CD4-positive, CD25-positive, alpha-beta regulatory T cell (primary cell): ENCODE results near the gene FAF1. TPM values are rescaled to one million over a fixed set of nuclear protein-coding genes. Genes with fewer than 3 reads are reported as not detected.

Experiments
- ATAC-seq, 2 donors: fragments of 150-1000 bp; cut with Tn5 transposase; one replicate each; pipeline ENCODE4 v1.10.0; 2021; ENCODE audit warnings: low read depth in 2 of 2, moderate number of reproducible peaks in 2 of 2, moderate library complexity in 1 of 2
- DNase-seq, 3 donors: peaks; one replicate each; pipeline versions ENCODE4 v3.0.0 to v3.0.0-alpha.2; 2012 to 2022; ENCODE audit warnings: mixed read lengths in 1 of 3
- H3K27ac ChIP-seq: one replicate; pipeline ENCODE4 v1.7.0; 2013; ENCODE audit warnings: mild to moderate bottlenecking, low read length; ENCODE audit not compliant: insufficient read depth, poor library complexity, severe bottlenecking
- H3K27me3 ChIP-seq: one replicate; pipeline ENCODE4 v1.7.0; 2013; ENCODE audit warnings: low read length; ENCODE audit not compliant: control insufficient read depth, insufficient read depth
- H3K36me3 ChIP-seq: one replicate; pipeline ENCODE4 v1.7.0; 2013; ENCODE audit warnings: mild to moderate bottlenecking, low read length, moderate library complexity; ENCODE audit not compliant: control insufficient read depth, insufficient read depth
- H3K4me1 ChIP-seq: 2 replicates; pipeline ENCODE4 v1.7.0; 2013; ENCODE audit warnings: mild to moderate bottlenecking, low read length; ENCODE audit not compliant: insufficient read depth, control insufficient read depth, poor library complexity, severe bottlenecking
- H3K4me3 ChIP-seq: one replicate; pipeline ENCODE4 v1.7.0; 2013; ENCODE audit warnings: low read depth, mild to moderate bottlenecking, low read length, moderate library complexity
- H3K9me3 ChIP-seq, 2 experiments: 1 replicate in 1 of 2; 2 replicates in 1 of 2; pipeline ENCODE4 v1.7.0; 2013; ENCODE audit warnings: low read length in 2 of 2, mild to moderate bottlenecking in 1 of 2, moderate library complexity in 1 of 2; ENCODE audit not compliant: control insufficient read depth in 2 of 2
- H3K27ac Mint-ChIP-seq, 3 donors: one replicate each; pipeline ENCODE4 v1.8.0; 2020 to 2022; ENCODE audit warnings: mild to moderate bottlenecking in 3 of 3, mixed read lengths in 3 of 3, moderate library complexity in 2 of 3
- H3K27me3 Mint-ChIP-seq: one replicate; pipeline ENCODE4 v1.8.0; 2022; ENCODE audit warnings: mild to moderate bottlenecking, mixed read lengths
- H3K36me3 Mint-ChIP-seq: one replicate; pipeline ENCODE4 v1.8.0; 2020; ENCODE audit warnings: mixed read lengths
- H3K4me1 Mint-ChIP-seq, 4 donors: one replicate each; pipeline ENCODE4 v1.8.0; 2020 to 2022; ENCODE audit warnings: mixed read lengths in 4 of 4, mild to moderate bottlenecking in 1 of 4
- H3K4me3 Mint-ChIP-seq, 4 donors: one replicate each; pipeline ENCODE4 v1.8.0; 2020 to 2022; ENCODE audit warnings: mild to moderate bottlenecking in 4 of 4, mixed read lengths in 4 of 4, moderate library complexity in 3 of 4
- H3K9me3 Mint-ChIP-seq, 7 donors: one replicate each; pipeline ENCODE4 v1.8.0; 2020 to 2022; ENCODE audit warnings: mixed read lengths in 7 of 7, mild to moderate bottlenecking in 3 of 7, moderate library complexity in 2 of 7
- polyA plus RNA-seq, 4 donors: library from polyadenylated mRNA; unstranded; fragments of 300-500 nt; fragmentation: Illumina TruSeq; gene quantifications; one replicate each; pipeline ENCODE4 v1.2.3, GENCODE V29; 2021
- total RNA-seq: library from RNA; stranded (reverse); gene quantifications from one replicate; pipeline ENCODE4 v1.2.3, GENCODE V29; 2022

The FAF1 gene
- total and polyA plus RNA-seq, 5 donors from 2014 or later = 28.9 to 58.2 (median 54.3) TPM

- H3K4me1 Mint-ChIP-seq = peaks cover 0 to 54% (median 32%) of the 10 kb centered on the region in 4 donors
- peaks cover 84% of the 10 kb centered on the region for H3K27me3 Mint-ChIP-seq
- peaks cover 0 to 6% (median under 1%) of the 10 kb centered on the region in 7 donors for H3K9me3 Mint-ChIP-seq
- Histone ChIP-seq H3K36me3 (no peaks in the 10 kb centered on the region), H3K27me3 (peaks cover 22% of the 10 kb centered on the region), H3K4me1 (peaks cover 30% of the 10 kb centered on the region), H3K4me3 (no peak overlapping the region), H3K9me3 (no peaks in the 10 kb centered on the region), H3K27ac (no peak overlapping the region)
- no peak overlapping the region for H3K27ac Mint-ChIP-seq
- H3K4me3 Mint-ChIP-seq = peak overlapping the region; percentile 50 to 80 (median 55)
- DNase-seq = no peak
- H3K36me3 Mint-ChIP-seq = no peaks in the 10 kb centered on the region
- ATAC-seq = no peak
These were observed 540.7 kb downstream of the FAF1 start for GRCh38 chr1:50419192-50419906.

DNA sequence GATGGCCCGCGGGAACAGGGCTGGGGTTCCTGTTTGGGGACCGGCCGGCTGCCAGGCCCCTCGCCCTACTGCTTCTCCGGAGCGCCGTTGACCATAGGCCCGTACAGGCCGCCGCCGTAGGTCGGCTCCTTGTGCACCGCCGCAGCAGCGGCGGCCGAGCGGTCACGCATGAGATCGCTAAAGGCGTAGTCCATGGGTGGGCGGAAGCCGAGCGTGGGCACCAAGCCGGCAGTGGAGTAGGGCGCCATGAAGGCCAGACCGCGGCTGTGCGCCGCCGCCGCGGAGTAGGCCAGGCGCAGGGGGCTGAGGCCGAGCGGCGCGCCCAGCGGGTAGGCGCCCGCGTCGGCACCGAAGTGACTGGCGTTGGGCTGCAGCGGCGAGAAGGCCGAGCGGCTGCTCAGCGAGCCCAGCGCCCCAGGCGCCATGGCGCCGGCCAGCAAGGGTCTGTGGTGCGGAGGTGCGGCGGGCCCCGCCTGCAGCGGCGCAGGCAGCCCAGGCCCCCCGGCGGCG is 541.4 kb downstream of the FAF1 start:
- Histone ChIP-seq H3K4me1 (peaks cover 23% of the 10 kb centered on the region), H3K27me3 (peaks cover 25% of the 10 kb centered on the region), H3K4me3 (no peak overlapping the region), H3K9me3 (no peaks in the 10 kb centered on the region), H3K27ac (no peak overlapping the region), H3K36me3 (no peaks in the 10 kb centered on the region)
- Mint-ChIP-seq H3K4me1 (peaks cover 0 to 48% (median 26%) of the 10 kb centered on the region in 4 donors), H3K36me3 (no peaks in the 10 kb centered on the region), H3K27me3 (peaks cover 84% of the 10 kb centered on the region), H3K4me3 (no peak overlapping the region), H3K9me3 (peaks cover 0 to 5% (median 2%) of the 10 kb centered on the region in 7 donors), H3K27ac (no peak overlapping the region)
- no peak for DNase-seq
- no peak for ATAC-seq

GRCh38 chr1:50417946-50418599 is 542.0 kb downstream of the FAF1 start:
- Histone ChIP-seq H3K4me1 (peaks cover 17% of the 10 kb centered on the region), H3K4me3 (no peak overlapping the region), H3K27me3 (peaks cover 25% of the 10 kb centered on the region), H3K9me3 (no peaks in the 10 kb centered on the region), H3K36me3 (no peaks in the 10 kb centered on the region), H3K27ac (no peak overlapping the region)
- ATAC-seq = no peak
- peaks cover 0 to 8% (median 2%) of the 10 kb centered on the region in 7 donors for H3K9me3 Mint-ChIP-seq
- DNase-seq = no peak
- H3K36me3 Mint-ChIP-seq = no peaks in the 10 kb centered on the region
- peaks cover 84% of the 10 kb centered on the region for H3K27me3 Mint-ChIP-seq
- peak overlapping the region in 3 of 4 donors; percentile 11 to 38 (median 35) for H3K4me3 Mint-ChIP-seq
- no peak overlapping the region for H3K27ac Mint-ChIP-seq
- peaks cover 0 to 44% (median 24%) of the 10 kb centered on the region in 4 donors for H3K4me1 Mint-ChIP-seq

DNA sequence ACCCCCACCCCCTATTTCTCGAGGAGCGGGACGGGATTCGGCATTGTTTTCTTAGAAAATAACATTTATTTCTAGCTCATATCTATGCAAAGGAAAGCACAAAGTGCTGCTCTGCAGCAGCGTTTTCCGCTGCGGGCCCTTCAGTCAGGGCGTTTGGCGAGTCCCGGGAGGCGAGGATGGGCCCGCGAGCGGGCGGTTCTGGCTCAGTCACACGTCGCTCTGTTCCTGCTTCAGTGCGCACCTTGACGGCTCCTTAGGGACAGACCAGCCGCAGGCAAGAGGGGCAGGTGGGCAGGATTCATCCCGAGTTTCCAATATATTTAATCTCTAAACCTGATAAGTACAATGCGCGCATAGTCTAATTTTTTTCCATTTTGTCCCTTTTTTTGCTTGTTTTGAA is 542.6 kb downstream of the FAF1 start:
- peaks cover 16% of the 10 kb centered on the region for H3K4me1 ChIP-seq
- H3K36me3 ChIP-seq = no peaks in the 10 kb centered on the region
- H3K4me3 Mint-ChIP-seq = peak overlapping the region in 1 of 4 donors; percentile 38
- peaks cover 0 to 8% (median 3%) of the 10 kb centered on the region in 7 donors for H3K9me3 Mint-ChIP-seq
- H3K36me3 Mint-ChIP-seq = no peaks in the 10 kb centered on the region
- no peaks in the 10 kb centered on the region for H3K9me3 ChIP-seq
- peaks cover 0 to 38% (median 21%) of the 10 kb centered on the region in 4 donors for H3K4me1 Mint-ChIP-seq
- peaks cover 25% of the 10 kb centered on the region for H3K27me3 ChIP-seq
- ATAC-seq (no peak), DNase-seq (no peak)
- H3K27ac Mint-ChIP-seq = no peak overlapping the region
- H3K27me3 Mint-ChIP-seq = peaks cover 84% of the 10 kb centered on the region
- no peak overlapping the region for H3K4me3 ChIP-seq
- no peak overlapping the region for H3K27ac ChIP-seq

GRCh38 chr1:50416553-50417453 is 543.3 kb downstream of the FAF1 start:
- H3K27me3 ChIP-seq = peaks cover 21% of the 10 kb centered on the region
- H3K4me1 ChIP-seq = peaks cover 16% of the 10 kb centered on the region
- H3K9me3 ChIP-seq = no peaks in the 10 kb centered on the region
- no peak overlapping the region for H3K4me3 ChIP-seq
- H3K36me3 Mint-ChIP-seq = no peaks in the 10 kb centered on the region
- no peak overlapping the region for H3K27ac Mint-ChIP-seq
- peaks cover 82% of the 10 kb centered on the region for H3K27me3 Mint-ChIP-seq
- no peak overlapping the region for H3K27ac ChIP-seq
- no peak for DNase-seq
- no peaks in the 10 kb centered on the region for H3K36me3 ChIP-seq
- ATAC-seq = no peak
- no peak overlapping the region for H3K4me3 Mint-ChIP-seq
- H3K9me3 Mint-ChIP-seq = peaks cover 0 to 8% (median 3%) of the 10 kb centered on the region in 7 donors
- peaks cover 0 to 32% (median 17%) of the 10 kb centered on the region in 4 donors for H3K4me1 Mint-ChIP-seq

GRCh38 chr1:50416150-50416527 is 543.9 kb downstream of the FAF1 start:
- Histone ChIP-seq H3K27me3 (peaks cover 19% of the 10 kb centered on the region), H3K9me3 (no peaks in the 10 kb centered on the region), H3K4me1 (peaks cover 12% of the 10 kb centered on the region), H3K27ac (no peak overlapping the region), H3K4me3 (no peak overlapping the region), H3K36me3 (no peaks in the 10 kb centered on the region)
- ATAC-seq (no peak), DNase-seq (no peak)
- H3K27ac Mint-ChIP-seq = no peak overlapping the region
- peaks cover 0 to 28% (median 14%) of the 10 kb centered on the region in 4 donors for H3K4me1 Mint-ChIP-seq
- H3K4me3 Mint-ChIP-seq = no peak overlapping the region
- H3K27me3 Mint-ChIP-seq = peaks cover 80% of the 10 kb centered on the region
- no peaks in the 10 kb centered on the region for H3K36me3 Mint-ChIP-seq
- H3K9me3 Mint-ChIP-seq = peaks cover 0 to 8% (median 4%) of the 10 kb centered on the region in 7 donors
